Caco-2 (cell line): ENCODE data around the gene MIR17HG. TPM values are rescaled to one million over a fixed set of nuclear protein-coding genes. Genes with fewer than 3 reads are reported as not detected.

Experiments used
- BruUV-seq: library from RNA; stranded (reverse); fragments of 400-500 nt; replicated peaks from 2 replicates; lab custom pipeline; 2021; lab: Mats Ljungman, UMichigan
- CTCF ChIA-PET: fragments of 300-600 bp; sonication (Branson Sonifier 250); formaldehyde crosslinking; loops from one replicate; lab custom pipeline; 2022; ENCODE audit warnings: antibody characterized with exemption; lab: Charles Lee
- POLR2A ChIA-PET: fragments of 300-600 bp; sonication (Branson Sonifier 250); formaldehyde crosslinking; loops from one replicate; lab custom pipeline; 2022; ENCODE audit warnings: antibody characterized with exemption; lab: Charles Lee
- DNase-seq, 2 experiments: peaks; one replicate each; pipeline versions ENCODE4 v3.0.0 to v3.0.0-alpha.2; 2020 to 2022
- H3K27me3 ChIP-seq: replicated peaks from 2 replicates; pipeline ENCODE4 v1.6.0; 2011; ENCODE audit warnings: low read length; ENCODE audit not compliant: control insufficient read depth, insufficient read depth
- H3K36me3 ChIP-seq: 2 replicates; pipeline ENCODE4 v1.5.1; 2011; ENCODE audit warnings: low read length; ENCODE audit not compliant: control insufficient read depth, insufficient read depth
- H3K4me1 ChIP-seq: fragments of 250-450 bp; sonication (Bioruptor Pico); 2 replicates; pipeline ENCODE4 v1.5.1; 2020; ENCODE audit warnings: mild to moderate bottlenecking
- H3K4me3 ChIP-seq: 2 replicates; pipeline ENCODE4 v1.5.1; 2011; ENCODE audit warnings: low read depth, mild to moderate bottlenecking, control low read depth, low read length
- H3K9me3 ChIP-seq: fragments of 250-450 bp; sonication (Bioruptor Pico); 2 replicates; pipeline ENCODE4 v1.5.1; 2020; ENCODE audit warnings: mild to moderate bottlenecking, moderate library complexity
- H3K27ac Mint-ChIP-seq: one replicate; pipeline ENCODE4 v1.8.0; 2022; ENCODE audit warnings: mixed read lengths; ENCODE audit not compliant: unreplicated experiment
- H3K27me3 Mint-ChIP-seq: one replicate; pipeline ENCODE4 v1.8.0; 2022; ENCODE audit warnings: mixed read lengths; ENCODE audit not compliant: insufficient read depth, unreplicated experiment
- H3K36me3 Mint-ChIP-seq: one replicate; pipeline ENCODE4 v1.8.0; 2022; ENCODE audit warnings: mild to moderate bottlenecking, mixed read lengths; ENCODE audit not compliant: insufficient read depth, unreplicated experiment
- H3K4me1 Mint-ChIP-seq: one replicate; pipeline ENCODE4 v1.8.0; 2022; ENCODE audit warnings: low read depth, mixed read lengths; ENCODE audit not compliant: unreplicated experiment
- H3K4me3 Mint-ChIP-seq: one replicate; pipeline ENCODE4 v1.8.0; 2022; ENCODE audit warnings: mild to moderate bottlenecking, moderate library complexity, mixed read lengths; ENCODE audit not compliant: unreplicated experiment
- H3K9me3 Mint-ChIP-seq: one replicate; pipeline ENCODE4 v1.8.0; 2022; ENCODE audit warnings: mixed read lengths; ENCODE audit not compliant: unreplicated experiment
- CTCF ChIP-seq, 2 experiments: fragments of 200-600 bp in 1 of 2; IDR thresholded peaks; 1 replicate in 1 of 2; 2 replicates in 1 of 2; pipeline versions ENCODE4 v1.5.1 to v1.8.0; 2011 to 2022; ENCODE audit warnings: antibody characterized with exemption in 1 of 2, control low read depth in 1 of 2, inconsistent platforms in 1 of 2, low read depth in 1 of 2, low read length in 1 of 2, mild to moderate bottlenecking in 1 of 2, moderate library complexity in 1 of 2; ENCODE audit not compliant: insufficient read depth in 1 of 2, severe bottlenecking in 1 of 2, unreplicated experiment in 1 of 2
- intact Hi-C: fragments of 100-400 bp; cut with micrococcal nuclease; formaldehyde crosslinking; loops from one replicate; pipeline ENCODE4 v1.10.0; 2022; ENCODE audit not compliant: unreplicated experiment
- total RNA-seq: library from RNA; stranded (reverse); gene quantifications from 2 replicates; pipeline ENCODE4 v1.2.3, GENCODE V29; 2022

The MIR17HG gene
- total RNA-seq, 1 experiment from 2014 or later, result 16.6 TPM

- Mint-ChIP-seq H3K9me3 (no peaks in the 10 kb centered on the region), H3K4me1 (no peaks in the 10 kb centered on the region), H3K27me3 (no peaks in the 10 kb centered on the region), H3K27ac (no peak overlapping the region), H3K4me3 (no peak overlapping the region), H3K36me3 (no peaks in the 10 kb centered on the region)
- ChIA-PET CTCF (no interaction called here), POLR2A (no interaction called here)
- DNase-seq, result no peak
- intact Hi-C loops, result no loop called here
- 0 out of 2 replicates have a peak, but pooled peaks cover 3% of the 10 kb centered on the region for H3K4me1 ChIP-seq
- H3K36me3 ChIP-seq, result no peaks in the 10 kb centered on the region
- H3K9me3 ChIP-seq, result no peaks in the 10 kb centered on the region
- BruUV-seq, result no TSS peak
- no peak overlapping the region for H3K4me3 ChIP-seq
- no peaks in the 10 kb centered on the region for H3K27me3 ChIP-seq
- no peak for TF ChIP-seq CTCF (IDR thresholded peaks at IDR 0.05; ENCODE audit: insufficient read depth in 1 of 2, low read depth in 1 of 2, low read length in 1 of 2, severe bottlenecking in 1 of 2, unreplicated experiment in 1 of 2)
Observed at GRCh38 chr13:91368676-91369440, 21.4 kb downstream of the MIR17HG start.

GRCh38 chr13:91369441-91369831 lies 21.9 kb downstream of the MIR17HG start:
- no peak for TF ChIP-seq CTCF (IDR thresholded peaks at IDR 0.05; ENCODE audit: insufficient read depth in 1 of 2, low read depth in 1 of 2, low read length in 1 of 2, severe bottlenecking in 1 of 2, unreplicated experiment in 1 of 2)
- no peaks in the 10 kb centered on the region for H3K9me3 Mint-ChIP-seq
- H3K4me3 Mint-ChIP-seq, result no peak overlapping the region
- CTCF ChIA-PET, result no interaction called here
- Histone ChIP-seq H3K9me3 (no peaks in the 10 kb centered on the region), H3K4me3 (no peak overlapping the region), H3K27me3 (no peaks in the 10 kb centered on the region), H3K4me1 (0 out of 2 replicates have a peak, but pooled peaks cover 3% of the 10 kb centered on the region), H3K36me3 (no peaks in the 10 kb centered on the region)
- POLR2A ChIA-PET, result no interaction called here
- H3K36me3 Mint-ChIP-seq, result no peaks in the 10 kb centered on the region
- no TSS peak for BruUV-seq
- no peaks in the 10 kb centered on the region for H3K4me1 Mint-ChIP-seq
- no peak for DNase-seq
- H3K27me3 Mint-ChIP-seq, result no peaks in the 10 kb centered on the region
- intact Hi-C loops, result no loop called here
- no peak overlapping the region for H3K27ac Mint-ChIP-seq

GRCh38 chr13:91370501-91370900 lies 23.0 kb downstream of the MIR17HG start:
- no TSS peak for BruUV-seq
- H3K27me3 Mint-ChIP-seq, result no peaks in the 10 kb centered on the region
- no peaks in the 10 kb centered on the region for H3K4me1 Mint-ChIP-seq
- Histone ChIP-seq H3K4me1 (0 out of 2 replicates have a peak, but pooled peaks cover 3% of the 10 kb centered on the region), H3K27me3 (no peaks in the 10 kb centered on the region), H3K36me3 (no peaks in the 10 kb centered on the region), H3K9me3 (no peaks in the 10 kb centered on the region), H3K4me3 (no peak overlapping the region)
- no peak overlapping the region for H3K27ac Mint-ChIP-seq
- intact Hi-C loops, result no loop called here
- TF ChIP-seq CTCF (IDR thresholded peaks at IDR 0.05; ENCODE audit: insufficient read depth in 1 of 2, low read depth in 1 of 2, low read length in 1 of 2, severe bottlenecking in 1 of 2, unreplicated experiment in 1 of 2), result no peak
- H3K9me3 Mint-ChIP-seq, result no peaks in the 10 kb centered on the region
- ChIA-PET CTCF (no interaction called here), POLR2A (no interaction called here)
- DNase-seq, result no peak
- H3K36me3 Mint-ChIP-seq, result no peaks in the 10 kb centered on the region
- H3K4me3 Mint-ChIP-seq, result no peak overlapping the region
